Psoas muscle (tissue), 8 donors: Measurements from ENCODE around the gene ATP5F1D. TPM values are rescaled to one million over a fixed set of nuclear protein-coding genes. Genes with fewer than 3 reads are reported as not detected.
"Not testable (repeated sequence)": the region's sequence is repeated elsewhere in the genome, so short reads cannot be mapped to it uniquely, and the experiment has no call there.

ENCODE experiments used
- ATAC-seq, 4 donors: fragments of 200-7000 bp; cut with Tn5 transposase; one replicate each; pipeline ENCODE4 v1.9.1; 2020; ENCODE audit warnings: moderate library complexity in 3 of 4, mild to moderate bottlenecking in 2 of 4
- DNase-seq, 2 donors: peaks; one replicate each; pipeline ENCODE4 v3.0.0-alpha.2; 2020
- H3K27ac ChIP-seq: fragments of 200-600 bp; one replicate; pipeline ENCODE4 v1.8.0; 2022
- H3K27me3 ChIP-seq, 3 donors: fragments of 200-600 bp in 1 of 3; one replicate each; pipeline versions ENCODE4 v1.6.1 to v1.8.0; 2013 to 2022; ENCODE audit warnings: low read length in 2 of 3, mild to moderate bottlenecking in 2 of 3, moderate library complexity in 1 of 3; ENCODE audit not compliant: insufficient read depth in 3 of 3
- H3K36me3 ChIP-seq, 2 donors: fragments of 200-600 bp in 1 of 2; one replicate each; pipeline versions ENCODE4 v1.6.1 to v1.8.0; 2013 to 2022; ENCODE audit warnings: low read depth in 1 of 2, mild to moderate bottlenecking in 1 of 2, moderate library complexity in 1 of 2; ENCODE audit not compliant: insufficient read depth in 1 of 2
- H3K4me1 ChIP-seq: fragments of 200-600 bp; one replicate; pipeline ENCODE4 v1.8.0; 2022
- H3K4me3 ChIP-seq: fragments of 200-600 bp; one replicate; pipeline ENCODE4 v1.8.0; 2022; ENCODE audit warnings: mild to moderate bottlenecking
- H3K9me3 ChIP-seq: fragments of 200-600 bp; one replicate; pipeline ENCODE4 v1.8.0; 2022
- WGBS, 3 donors: extraction: QIAGEN DNeasy Blood & Tissue Kit; methylation state at CpG; one replicate each; pipeline versions ENCODE4 v1.1.6 to v1.1.7; 2013; 5-methylcytosine and 5-hydroxymethylcytosine counted together
- intact Hi-C, 2 donors: fragments of 100-400 bp; cut with DNase I; formaldehyde crosslinking; loops; one replicate each; pipeline versions ENCODE4 v1.11.0 to v1.14.2; 2022
- long read RNA-seq, 2 donors: library from polyadenylated mRNA; unstranded; transcript quantifications; one replicate each; pipeline ENCODE4 v2.0.0, GENCODE V29; 2021
- polyA plus RNA-seq, 3 donors: library from polyadenylated mRNA; stranded (reverse); fragments of 200-250 nt; gene quantifications; one replicate each; pipeline ENCODE4 v1.2.3, GENCODE V29; 2013
- total RNA-seq, 4 donors: library from RNA; stranded (reverse); fragmentation: NEBNext Ultra II Directional in 2 of 4; extraction: Animal tissue kit (Norgen Biotek cat#: 25700) in 2 of 4; gene quantifications; one replicate each; pipeline versions ENCODE4 v1.2.1 to v1.2.4, GENCODE V29; 2021 to 2023
- TF ChIP-seq, protein P1 (sequence below): fragments of 200-600 bp; IDR thresholded peaks from one replicate; pipeline ENCODE4 v1.8.0; 2022; ENCODE audit warnings: antibody characterized with exemption
- donor health status: healthy with polysubstance abuse.
- donor health status: DM: no; HTN: no; CAD: no; lungs with moderate emphysema.
- donor health status: Bipolar disorder and iron deficiency.
- donor health status: healthy.
- donor health status: DM: yes; HTN: yes; CAD: no.
- donor health status: DM: no; HTN: no; CAD: no.
- donor health status: DM: no; HTN: no; CAD: no.
- donor health status: DM: yes; HTN: yes; CAD: no.

The ATP5F1D gene
- 100 to 1,000 TPM; 362 to 759 (median 472) TPM for total RNA-seq
- 100 to 1,000 TPM; 310 to 858 (median 690) TPM for polyA plus RNA-seq
- long read RNA-seq, donor 1, transcript ATP5F1D-205 (4 exons, 1,144 nt) = minor isoform, 8 of 330 reads
- long read RNA-seq, donor 1, transcript ATP5F1D-209 (3 exons, 343 nt) = minor isoform, 24 of 330 reads
- long read RNA-seq, donor 1, transcript ATP5F1D-202 (5 exons, 704 nt) = major isoform, 202 of 330 reads
- long read RNA-seq, donor 1, transcript ATP5F1D-201 (4 exons, 997 nt) = minor isoform, 76 of 330 reads
- long read RNA-seq, donor 1, partial matches to known transcripts = 8 of 330 reads
- long read RNA-seq, donor 1, other reads (novel, unspliced or antisense) = 7 of 330 reads
- long read RNA-seq, donor 2, transcript ATP5F1D-201 (4 exons, 997 nt) = minor isoform, 185 of 635 reads
- long read RNA-seq, donor 2, transcript ATP5F1D-204 (2 exons, 640 nt) = minor isoform, 8 of 635 reads
- long read RNA-seq, donor 2, transcript ATP5F1D-202 (5 exons, 704 nt) = major isoform, 405 of 635 reads
- long read RNA-seq, donor 2, transcript ATP5F1D-209 (3 exons, 343 nt) = minor isoform, 16 of 635 reads
- long read RNA-seq, donor 2, partial matches to known transcripts = 1 of 635 reads
- long read RNA-seq, donor 2, other reads (novel, unspliced or antisense) = 9 of 635 reads

DNA sequence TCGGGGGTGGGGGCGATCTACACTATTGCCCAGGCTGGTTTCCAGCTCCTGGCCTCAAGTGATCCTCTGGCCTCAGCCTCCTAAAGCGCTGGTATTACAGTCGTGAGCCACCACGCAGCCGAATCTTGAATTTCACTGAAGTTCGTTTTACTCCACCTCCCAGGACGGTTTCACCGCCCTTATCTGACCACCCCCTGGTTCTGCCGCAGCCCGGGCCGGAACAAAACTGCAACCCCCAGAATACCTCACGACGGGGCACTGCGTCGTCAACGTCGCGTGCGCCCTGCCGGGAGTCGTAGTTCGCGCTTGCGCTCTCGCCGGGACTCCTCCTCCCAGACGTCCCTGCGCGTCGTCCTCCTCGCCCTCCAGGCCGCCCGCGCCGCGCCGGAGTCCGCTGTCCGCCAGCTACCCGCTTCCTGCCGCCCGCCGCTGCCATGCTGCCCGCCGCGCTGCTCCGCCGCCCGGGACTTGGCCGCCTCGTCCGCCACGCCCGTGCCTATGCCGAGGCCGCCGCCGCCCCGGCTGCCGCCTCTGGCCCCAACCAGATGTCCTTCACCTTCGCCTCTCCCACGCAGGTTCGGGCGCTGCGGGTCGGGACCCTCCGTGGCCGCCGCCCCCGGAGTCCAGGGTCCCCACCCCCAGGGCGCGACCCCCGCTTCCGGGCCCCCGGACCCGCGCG lies at the start of gene ATP5F1D:
ATP5F1D (plus strand) TSS at position 335 of the 679 bp plus-strand sequence; CDS start at position 435, 100 bp downstream.
- intact Hi-C loops = loop anchor here in 1 of 2 donors (5.0 kb wide), 1 partner anchor 129 kb away; no protein-coding TSS in a partner anchor
- WGBS, 3 donors = 0 to 1% (median 0%) methylated on average over 50 to 79 of the region's 79 CpGs
- H3K36me3 ChIP-seq = no peaks in the 10 kb centered on the region
- H3K4me3 ChIP-seq = peak within 1 kb of the TSS; percentile 75
- TF ChIP-seq, protein P1, sequence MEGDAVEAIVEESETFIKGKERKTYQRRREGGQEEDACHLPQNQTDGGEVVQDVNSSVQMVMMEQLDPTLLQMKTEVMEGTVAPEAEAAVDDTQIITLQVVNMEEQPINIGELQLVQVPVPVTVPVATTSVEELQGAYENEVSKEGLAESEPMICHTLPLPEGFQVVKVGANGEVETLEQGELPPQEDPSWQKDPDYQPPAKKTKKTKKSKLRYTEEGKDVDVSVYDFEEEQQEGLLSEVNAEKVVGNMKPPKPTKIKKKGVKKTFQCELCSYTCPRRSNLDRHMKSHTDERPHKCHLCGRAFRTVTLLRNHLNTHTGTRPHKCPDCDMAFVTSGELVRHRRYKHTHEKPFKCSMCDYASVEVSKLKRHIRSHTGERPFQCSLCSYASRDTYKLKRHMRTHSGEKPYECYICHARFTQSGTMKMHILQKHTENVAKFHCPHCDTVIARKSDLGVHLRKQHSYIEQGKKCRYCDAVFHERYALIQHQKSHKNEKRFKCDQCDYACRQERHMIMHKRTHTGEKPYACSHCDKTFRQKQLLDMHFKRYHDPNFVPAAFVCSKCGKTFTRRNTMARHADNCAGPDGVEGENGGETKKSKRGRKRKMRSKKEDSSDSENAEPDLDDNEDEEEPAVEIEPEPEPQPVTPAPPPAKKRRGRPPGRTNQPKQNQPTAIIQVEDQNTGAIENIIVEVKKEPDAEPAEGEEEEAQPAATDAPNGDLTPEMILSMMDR = no peak
- peaks cover 55% of the 10 kb centered on the region for H3K4me1 ChIP-seq
- H3K9me3 ChIP-seq = no peaks in the 10 kb centered on the region
- peak within 1 kb of the TSS; percentile 99 for H3K27ac ChIP-seq
- H3K27me3 ChIP-seq = peaks cover 0 to 3% (median 0%) of the 10 kb centered on the region in 3 donors
- DNase-seq (peak; percentile 94 to 98), ATAC-seq (peak; percentile 41 to 61 (median 48))

DNA sequence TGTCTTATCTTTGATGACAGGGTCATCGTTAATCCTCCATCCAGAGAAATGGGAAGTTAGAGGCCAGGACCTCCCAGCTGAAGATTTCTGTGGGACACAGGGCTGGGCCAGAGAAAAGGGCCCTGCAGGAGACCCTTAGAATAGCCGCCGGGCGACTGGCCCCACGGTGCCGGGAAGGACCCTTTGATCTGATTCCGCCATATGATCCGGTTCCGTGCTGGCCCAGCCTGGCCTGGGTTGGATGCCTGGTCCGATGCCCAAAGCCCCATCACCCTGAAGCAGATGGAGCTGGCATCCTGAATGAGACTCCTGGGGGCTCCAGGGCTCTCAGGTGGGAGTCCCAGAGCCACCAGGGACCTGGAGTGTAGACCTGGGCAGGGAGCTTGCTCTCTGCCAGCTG lies 42.0 kb upstream of the ATP5F1D start:
- intact Hi-C loops = no loop called here
- TF ChIP-seq, protein P1 = no peak
- 86 to 89% (median 87%) methylated on average over 10 of the region's 10 CpGs for WGBS, 3 donors
- DNase-seq (no peak), ATAC-seq (peak in 1 of 4 donors; percentile 18)
- H3K4me3 ChIP-seq = no peak overlapping the region
- H3K27me3 ChIP-seq = no peaks in the 10 kb centered on the region
- no peaks in the 10 kb centered on the region for H3K36me3 ChIP-seq
- no peaks in the 10 kb centered on the region for H3K9me3 ChIP-seq
- H3K4me1 ChIP-seq = no peaks in the 10 kb centered on the region
- H3K27ac ChIP-seq = no peak overlapping the region

DNA sequence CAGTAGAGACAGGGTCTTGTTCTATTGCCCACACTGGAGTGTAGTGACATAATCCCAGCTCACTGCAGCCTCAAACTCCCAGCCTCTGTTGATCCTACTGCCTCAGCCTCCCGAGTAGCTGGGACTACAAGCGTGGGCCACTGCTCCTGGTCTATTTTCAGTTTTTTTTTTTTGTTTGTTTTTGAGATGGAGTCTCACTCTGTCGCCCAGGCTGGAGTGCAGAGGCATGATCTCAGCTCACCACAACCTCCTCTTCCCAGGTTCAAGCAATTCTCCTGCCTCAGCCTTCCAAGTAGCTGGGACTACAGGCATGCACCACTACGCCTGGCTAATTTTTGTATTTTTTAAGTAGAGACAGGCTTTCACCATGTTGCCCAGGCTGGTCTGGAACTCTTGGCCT lies 40.9 kb upstream of the ATP5F1D start:
- H3K4me3 ChIP-seq, H3K36me3 ChIP-seq, intact Hi-C loops, H3K9me3 ChIP-seq, H3K4me1 ChIP-seq, ATAC-seq, H3K27me3 ChIP-seq, H3K27ac ChIP-seq, DNase-seq: not testable (repeated sequence)
- 88 to 90% (median 89%) methylated on average over 4 of the region's 4 CpGs for WGBS, 3 donors

DNA sequence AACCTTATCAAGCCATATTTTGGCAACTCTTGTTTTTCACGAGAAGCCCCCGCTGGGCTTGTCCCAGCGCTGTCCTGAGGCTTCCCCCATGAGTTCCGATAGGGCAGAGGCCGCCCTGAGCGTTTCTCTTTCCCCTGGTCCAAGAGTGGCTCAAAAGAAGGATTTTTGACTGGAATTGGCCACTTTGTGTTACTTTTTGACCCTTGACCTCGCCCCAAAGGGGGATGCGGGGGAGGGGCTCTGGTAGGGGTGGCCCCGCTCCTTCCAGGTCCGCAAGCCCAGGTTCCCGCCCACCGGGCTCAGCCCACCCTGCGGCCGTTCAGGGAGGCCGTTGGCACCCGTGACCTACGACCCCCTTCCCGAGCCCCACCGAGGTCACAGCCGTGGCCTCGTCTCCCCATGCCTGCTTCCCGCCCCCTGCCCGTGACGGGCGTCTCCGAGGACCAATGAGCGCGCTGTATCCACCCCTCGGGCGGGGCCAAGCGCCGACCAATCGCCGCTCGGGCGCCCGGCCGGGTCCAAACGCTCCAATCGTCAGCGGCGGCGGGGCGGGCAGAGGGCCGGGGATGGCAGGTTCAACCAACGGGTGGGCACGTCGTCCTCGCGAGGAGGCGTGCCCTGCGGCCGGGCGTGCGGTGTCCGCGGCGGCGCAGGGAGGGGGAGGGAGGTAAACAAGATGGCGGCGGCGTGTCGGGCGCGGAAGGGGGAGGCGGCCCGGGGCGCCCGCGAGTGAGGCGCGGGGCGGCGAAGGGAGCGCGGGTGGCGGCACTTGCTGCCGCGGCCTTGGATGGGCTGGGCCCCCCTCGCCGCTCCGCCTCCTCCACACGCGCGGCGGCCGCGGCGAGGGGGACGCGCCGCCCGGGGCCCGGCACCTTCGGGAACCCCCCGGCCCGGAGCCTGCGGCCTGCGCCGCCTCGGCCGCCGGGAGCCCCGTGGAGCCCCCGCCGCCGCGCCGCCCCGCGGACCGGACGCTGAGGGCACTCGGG lies 36.1 kb upstream of the ATP5F1D start, which contains the start of gene STK11:
STK11 (plus strand) TSS at position 665 of the 986 bp plus-strand sequence. CDS start 1,136 bp downstream, outside the sequence.
- intact Hi-C loops = no loop called here
- Histone ChIP-seq H3K4me1 (peaks cover 30% of the 10 kb centered on the region), H3K27ac (peak within 1 kb of the TSS; percentile 99), H3K36me3 (peaks cover 0 to 3% of the 10 kb centered on the region in 2 donors), H3K9me3 (no peaks in the 10 kb centered on the region), H3K27me3 (no peaks in the 10 kb centered on the region), H3K4me3 (peak within 1 kb of the TSS; percentile 92)
- ATAC-seq (peak; percentile 89 to 92 (median 91)), DNase-seq (peak; percentile 100)
- WGBS, 3 donors = 4 to 9% (median 6%) methylated on average over 48 to 111 of the region's 114 CpGs
- TF ChIP-seq, protein P1 = no peak
